ENCODE measurements around the gene ADAMTS2. TPM values are rescaled to one million over a fixed set of nuclear protein-coding genes. Genes with fewer than 3 reads are reported as not detected.

The ADAMTS2 gene
- total RNA-seq, 1 donor from 2014 or later: 6.1 TPM

DNA sequence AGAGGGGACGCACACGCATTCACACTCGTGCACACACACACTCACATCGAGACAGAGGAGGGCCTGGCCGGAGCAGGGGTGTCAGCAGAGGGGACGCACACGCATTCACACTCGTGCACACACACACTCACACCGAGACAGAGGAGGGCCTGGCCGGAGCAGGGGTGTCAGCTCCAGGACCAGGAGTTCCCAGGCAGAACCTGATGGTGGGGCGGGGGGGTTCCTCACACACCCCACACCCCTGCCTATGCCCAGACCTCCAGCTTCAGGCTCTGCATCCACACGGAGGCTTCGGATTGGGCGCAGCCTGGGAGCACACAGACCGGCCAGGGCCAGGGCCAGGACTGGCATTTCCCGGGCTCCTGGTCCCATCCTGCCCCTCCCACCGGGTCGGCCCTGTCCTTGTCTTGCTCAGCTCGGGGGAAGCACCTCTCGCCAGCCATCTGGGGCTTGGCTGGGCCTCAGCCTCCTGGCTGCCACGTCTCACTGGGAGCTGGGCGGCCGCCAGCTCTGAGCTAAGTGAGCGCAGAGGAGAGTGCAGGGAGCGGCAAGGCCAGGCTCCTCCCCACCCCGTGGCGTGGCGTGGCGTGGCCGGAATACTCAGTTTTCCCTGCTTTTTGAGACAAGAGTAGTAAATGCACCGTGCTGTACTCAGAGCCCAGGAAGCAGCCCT, 31.3 kb downstream of the ADAMTS2 start:
- no peak for DNase-seq (ENCODE audit: extremely low read depth, low read depth, low spot score)

DNA sequence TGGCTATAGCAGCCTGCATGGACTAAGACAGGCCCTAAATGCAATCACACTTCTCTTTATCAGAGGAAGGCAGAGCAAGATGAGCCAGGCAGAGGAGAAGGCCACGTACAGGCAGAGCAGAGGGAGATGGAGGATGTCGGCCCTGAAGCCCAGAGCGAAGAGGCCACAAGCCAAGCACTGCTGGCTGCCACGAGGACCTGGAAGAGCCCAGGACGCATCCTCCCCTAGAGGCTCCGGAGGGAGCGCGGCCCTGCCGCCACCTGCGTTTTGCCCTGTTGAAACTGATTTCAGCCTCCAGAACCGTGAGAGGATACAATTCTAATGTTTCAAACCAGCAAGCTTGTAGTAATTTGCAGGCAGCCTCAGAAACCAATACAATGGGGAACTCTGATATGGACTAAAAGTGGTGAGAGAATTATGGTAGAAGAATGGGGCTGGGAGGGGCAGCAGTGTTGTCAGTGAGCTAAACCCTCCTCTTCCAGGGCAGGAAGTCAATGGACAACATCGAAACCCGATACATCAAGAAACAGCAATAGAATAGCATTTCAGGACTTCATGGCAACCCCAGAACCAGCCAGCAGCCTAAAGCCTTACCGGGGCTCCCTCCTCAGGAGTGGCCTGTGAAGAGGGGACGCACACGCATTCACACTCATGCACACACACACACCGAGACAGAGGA, 32.6 kb downstream of the ADAMTS2 start:
- no peak for DNase-seq (ENCODE audit: extremely low read depth, low read depth, low spot score)

DNA sequence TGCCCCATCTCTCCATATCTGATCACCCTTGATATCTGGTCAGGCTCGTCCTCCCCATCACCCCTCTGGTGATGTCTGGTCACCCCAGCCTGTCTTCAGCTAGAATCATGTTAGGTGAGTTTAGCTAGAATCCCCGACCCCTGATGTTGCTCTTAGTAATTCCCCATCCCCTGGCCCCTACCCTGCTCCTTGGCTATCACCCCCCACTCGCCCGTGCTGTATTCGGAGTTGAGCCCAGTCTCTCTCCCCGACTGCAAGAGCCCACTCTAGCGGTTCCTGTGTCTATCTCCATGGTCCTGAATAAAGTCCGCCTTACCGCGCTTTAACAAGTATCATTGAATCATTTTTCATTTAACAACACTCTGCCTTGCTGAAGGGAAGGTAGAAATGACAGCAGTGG, 33.7 kb downstream of the ADAMTS2 start:
- no peak for DNase-seq (ENCODE audit: extremely low read depth, low read depth, low spot score)

DNA sequence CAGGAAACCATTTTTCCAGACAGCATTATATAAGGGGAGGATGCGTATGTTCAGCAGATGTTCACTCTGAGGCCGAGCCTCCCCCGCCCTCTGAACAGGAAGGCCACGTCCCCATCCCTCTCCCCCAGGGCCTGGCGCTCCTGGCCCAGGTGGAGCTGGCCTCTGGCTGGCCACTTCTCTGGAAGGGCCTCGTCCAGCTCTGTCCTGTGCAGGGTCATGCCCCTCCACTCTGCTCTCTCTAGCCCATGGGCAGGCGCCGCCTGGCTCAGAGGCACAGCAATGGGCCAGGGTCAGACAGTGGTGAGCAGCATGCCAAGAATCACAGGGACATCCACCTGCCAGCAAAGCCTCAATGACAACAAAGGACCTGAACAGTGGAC, 34.2 kb downstream of the ADAMTS2 start:
- DNase-seq (ENCODE audit: extremely low read depth, low read depth, low spot score): no peak

DNA sequence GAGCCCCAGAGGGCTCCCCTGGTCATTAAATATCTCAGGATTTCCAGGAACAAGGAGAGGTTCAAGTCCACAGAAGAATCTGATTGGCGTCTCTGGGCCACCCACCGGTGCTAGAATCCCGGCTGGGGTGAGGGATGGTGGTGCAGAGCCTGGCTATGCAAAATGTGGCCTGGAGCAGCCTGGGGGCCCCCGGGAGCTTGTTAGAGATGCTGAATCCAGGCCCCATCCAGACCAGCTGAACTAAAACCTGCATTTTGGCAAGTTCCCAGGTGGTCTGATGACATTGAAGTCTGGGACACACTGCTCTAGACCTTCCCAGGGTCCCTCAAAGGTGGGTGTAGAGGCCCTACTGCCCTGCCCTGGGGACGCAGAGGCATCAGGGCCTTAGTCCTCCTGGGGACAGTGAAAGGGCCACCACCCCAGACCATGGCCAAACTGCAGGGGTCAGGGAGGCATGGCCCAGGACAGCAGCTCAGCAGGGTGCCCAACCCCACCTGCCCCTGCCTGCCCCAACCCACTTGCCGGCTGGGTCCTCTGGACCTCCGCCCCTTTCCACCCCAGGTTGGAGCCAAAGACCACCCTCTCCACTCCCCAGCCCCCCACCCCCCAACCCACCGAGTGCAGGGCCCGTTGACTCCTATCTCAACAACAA, 34.7 kb downstream of the ADAMTS2 start:
- DNase-seq (ENCODE audit: extremely low read depth, low read depth, low spot score): no peak

DNA sequence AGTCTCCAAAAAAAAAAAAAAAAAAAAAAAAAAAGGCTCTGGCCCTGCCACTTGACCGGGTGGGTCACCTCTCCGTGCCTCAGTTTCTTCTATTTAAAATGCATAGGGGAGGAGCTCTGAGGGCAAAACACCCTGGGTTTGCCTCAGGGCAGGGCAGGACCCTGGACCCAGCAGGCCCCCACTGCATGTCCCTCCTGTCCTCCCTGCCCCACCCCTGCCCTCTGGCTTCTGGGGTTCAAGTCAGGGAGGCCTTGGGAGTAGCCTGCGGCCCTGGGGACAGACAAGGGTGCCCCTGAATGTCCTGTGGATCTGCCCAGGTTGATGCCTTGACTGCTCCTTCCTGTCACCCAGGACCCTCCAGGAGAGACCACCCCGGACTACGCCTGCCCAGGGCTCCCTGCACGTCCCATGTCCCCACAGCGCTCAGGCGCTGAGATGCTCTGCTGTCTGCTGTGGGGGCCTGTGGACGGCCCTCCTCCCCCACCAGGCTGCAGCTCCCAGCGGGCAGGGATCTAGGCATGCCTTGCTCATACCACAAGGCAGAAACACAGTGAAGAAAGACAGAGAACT, 35.4 kb downstream of the ADAMTS2 start:
- no peak for DNase-seq (ENCODE audit: extremely low read depth, low read depth, low spot score)

DNA sequence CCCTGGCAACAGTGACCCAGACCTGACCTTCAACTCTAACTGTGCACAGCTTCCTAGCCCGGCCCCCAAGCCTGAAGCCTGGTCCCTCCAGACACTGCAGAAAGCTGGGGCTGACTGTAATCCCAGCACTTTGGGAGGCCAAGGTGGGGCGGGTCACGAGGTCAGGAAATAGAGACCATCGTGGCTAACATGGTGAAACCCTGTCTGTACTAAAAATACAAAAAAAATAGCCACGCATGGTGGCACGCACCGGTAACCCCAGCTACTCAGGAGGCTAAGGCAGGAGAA, 35.9 kb downstream of the ADAMTS2 start:
- DNase-seq (ENCODE audit: extremely low read depth, low read depth, low spot score): no peak

DNA sequence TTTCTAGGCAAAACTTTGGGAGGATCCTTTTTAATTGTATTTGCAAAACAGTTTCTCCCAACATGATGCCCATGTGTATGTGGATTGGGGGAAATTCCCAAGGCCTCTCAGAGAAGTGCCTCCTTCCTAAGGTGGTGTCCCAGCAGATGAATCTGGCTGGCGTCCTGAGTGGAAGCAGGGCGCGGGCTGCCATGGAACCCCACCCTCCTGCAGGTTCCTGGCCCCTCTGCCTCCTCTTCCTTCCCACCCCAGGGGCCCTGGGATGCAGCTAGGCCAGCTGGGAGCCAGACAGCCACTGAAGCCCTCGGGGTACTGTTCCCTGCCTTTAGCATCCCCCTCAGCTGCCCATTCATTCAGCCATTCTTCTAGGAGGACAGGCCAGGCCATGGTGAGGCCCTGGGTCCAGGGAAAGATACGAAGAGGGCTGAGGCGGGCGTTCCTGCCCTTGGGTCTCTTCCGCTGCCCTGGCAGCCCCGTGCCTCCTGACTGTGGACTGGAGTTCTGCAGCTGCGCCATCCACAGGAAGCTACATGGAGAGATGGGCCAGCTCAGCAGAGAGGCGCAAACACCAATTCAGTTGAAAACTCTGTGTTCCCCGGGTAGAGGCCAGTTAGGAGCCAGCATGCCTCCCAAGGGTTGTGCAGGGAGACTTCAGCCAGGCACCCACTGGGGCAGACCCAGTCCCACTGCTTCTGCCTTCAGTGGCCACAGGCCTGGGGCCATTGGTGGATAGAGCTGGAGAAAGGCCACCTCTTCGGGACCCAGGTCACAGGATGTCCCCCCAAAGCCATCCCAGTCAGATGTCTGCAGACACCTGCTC, 36.5 kb downstream of the ADAMTS2 start:
- no peak for DNase-seq (ENCODE audit: extremely low read depth, low read depth, low spot score)

DNA sequence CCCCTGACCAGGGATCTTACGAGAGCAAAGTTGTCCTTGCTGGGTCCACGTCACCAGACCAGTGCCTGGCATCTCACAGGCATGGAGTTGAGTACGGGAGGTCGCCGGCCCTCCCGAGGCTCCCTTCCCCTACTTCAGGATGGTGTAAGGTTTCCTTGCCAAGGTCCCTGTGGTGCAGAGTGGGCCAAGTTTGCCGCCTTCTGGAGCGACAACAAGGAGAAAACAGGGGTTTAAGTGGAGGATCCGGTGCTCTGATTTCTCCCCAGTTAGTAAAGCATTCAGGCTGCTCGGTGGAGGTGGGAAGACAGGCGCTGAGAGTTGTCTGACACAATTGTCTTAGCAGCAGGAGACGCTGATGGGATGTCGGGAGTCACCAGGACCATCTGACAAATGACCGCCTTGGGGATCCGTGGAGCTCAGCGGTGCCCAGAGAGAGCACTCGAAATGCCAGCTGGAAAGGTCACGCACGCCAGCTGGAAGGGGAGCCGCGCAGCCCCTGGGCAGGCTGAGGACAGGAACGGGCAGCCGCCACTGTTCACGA, 37.3 kb downstream of the ADAMTS2 start:
- DNase-seq (ENCODE audit: extremely low read depth, low read depth, low spot score): no peak

DNA sequence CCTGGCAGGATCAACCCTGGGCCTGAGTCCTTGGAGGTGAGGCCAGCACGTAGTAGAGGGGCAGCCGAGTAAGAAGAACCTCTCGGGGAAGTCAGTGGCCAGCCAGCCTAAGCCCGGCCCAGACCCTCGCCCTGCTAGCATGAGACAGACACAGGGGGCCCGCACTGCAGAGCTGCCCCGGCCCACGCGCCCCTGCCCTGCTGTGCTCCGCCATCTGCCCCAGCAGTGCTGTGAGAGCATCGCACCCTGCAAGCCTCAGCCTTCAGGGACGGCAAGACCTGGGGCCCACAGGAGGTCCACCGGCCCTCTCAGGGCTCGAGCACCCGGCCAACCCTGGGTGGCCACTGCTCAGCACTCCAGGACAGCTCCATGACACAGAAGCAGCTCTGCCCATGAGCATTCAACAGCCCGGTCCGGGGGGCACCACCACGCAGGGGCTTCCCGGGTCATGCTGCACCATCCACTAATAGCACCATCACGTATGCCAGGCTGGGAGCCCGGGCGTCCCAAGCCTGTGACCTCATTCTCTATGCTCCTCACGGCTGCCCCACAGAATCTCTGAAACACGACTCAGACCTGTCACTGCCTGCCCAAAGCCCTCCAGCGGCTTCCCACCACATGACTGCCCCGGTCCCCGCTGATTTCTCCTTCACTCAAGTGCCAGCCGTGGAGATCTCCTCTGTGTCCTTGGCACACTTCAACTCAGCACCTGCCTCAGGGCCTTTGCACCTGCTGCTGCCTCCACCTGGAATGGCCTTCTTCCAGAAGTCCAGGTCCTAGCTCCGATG, 38.1 kb downstream of the ADAMTS2 start:
- DNase-seq (ENCODE audit: extremely low read depth, low read depth, low spot score): no peak

DNA sequence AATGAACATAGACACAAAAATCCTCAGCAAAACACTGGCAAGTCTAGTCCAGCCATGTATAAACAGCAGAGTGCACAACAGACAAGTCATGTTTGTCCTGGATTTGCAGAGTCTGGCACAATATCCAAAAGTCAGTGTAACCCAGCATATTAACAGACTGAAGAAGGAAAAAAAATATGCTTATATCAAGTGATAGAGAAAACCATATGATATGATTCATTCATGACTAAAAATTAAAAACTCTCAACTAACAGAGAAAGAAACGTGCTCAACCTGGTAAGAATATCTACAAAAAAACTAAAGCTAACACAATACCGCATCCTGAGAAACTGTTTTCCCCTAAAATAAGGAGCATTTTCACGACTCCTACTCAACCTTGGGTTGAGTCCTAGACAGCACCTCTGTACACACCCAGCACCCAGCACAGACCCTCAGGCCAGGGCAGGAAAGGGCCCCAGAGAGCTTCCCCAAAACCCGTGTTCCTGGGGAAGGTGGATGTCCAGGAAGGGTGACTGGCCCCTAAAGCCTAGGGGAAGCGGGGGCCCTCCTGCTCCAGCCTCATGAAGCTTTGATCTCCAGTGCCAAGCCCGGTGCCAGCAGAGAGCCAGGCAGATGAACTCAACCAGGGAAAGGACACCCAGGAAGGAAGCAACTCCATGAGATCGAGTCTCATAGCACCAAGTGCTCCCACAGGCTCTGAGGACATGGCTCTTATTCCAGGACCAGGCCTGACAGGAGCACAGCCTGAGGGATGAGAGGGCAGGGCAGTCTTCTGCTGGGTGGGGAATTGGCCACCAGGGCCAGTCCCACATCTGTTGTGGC, 38.9 kb downstream of the ADAMTS2 start:
- no peak for DNase-seq (ENCODE audit: extremely low read depth, low read depth, low spot score)

DNA sequence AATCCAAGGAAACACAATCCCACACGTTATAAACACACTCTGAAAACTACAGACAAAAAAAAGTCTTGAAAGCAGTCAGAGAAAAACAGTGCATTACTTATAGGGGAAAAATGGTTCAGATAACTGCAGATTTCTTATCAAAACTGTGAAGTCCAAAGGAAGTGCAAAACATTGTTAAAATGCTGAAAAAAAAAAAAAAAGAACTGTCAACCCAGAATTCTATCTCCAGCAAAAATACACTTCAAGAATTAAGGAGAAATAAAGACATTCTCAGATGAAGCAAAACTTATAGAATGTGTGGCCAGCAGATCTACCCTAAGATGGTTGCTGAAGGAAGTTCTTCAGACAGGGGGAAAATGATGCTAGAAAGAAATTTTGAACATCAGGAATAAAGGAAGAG, 40.4 kb downstream of the ADAMTS2 start:
- no peak for DNase-seq (ENCODE audit: extremely low read depth, low read depth, low spot score)

DNA sequence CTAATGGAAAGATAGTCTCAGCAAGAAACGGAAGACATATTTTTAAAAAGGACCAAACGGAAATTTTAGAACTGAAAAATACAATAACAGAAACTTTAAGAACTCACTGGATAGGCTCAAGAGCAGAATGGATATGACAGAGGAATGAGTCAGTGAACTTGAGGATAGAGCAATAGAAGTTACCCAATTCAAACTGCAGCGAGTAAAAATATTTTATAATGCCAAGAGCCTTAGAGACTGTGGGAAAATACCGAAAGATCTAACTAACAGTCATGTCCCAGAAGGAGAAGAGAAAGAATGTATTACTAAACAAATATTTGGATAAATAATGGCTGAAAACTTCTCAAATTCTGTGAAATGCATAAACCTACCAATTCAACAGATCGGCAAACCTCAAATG, 40.8 kb downstream of the ADAMTS2 start:
- no peak for DNase-seq (ENCODE audit: extremely low read depth, low read depth, low spot score)

DNA sequence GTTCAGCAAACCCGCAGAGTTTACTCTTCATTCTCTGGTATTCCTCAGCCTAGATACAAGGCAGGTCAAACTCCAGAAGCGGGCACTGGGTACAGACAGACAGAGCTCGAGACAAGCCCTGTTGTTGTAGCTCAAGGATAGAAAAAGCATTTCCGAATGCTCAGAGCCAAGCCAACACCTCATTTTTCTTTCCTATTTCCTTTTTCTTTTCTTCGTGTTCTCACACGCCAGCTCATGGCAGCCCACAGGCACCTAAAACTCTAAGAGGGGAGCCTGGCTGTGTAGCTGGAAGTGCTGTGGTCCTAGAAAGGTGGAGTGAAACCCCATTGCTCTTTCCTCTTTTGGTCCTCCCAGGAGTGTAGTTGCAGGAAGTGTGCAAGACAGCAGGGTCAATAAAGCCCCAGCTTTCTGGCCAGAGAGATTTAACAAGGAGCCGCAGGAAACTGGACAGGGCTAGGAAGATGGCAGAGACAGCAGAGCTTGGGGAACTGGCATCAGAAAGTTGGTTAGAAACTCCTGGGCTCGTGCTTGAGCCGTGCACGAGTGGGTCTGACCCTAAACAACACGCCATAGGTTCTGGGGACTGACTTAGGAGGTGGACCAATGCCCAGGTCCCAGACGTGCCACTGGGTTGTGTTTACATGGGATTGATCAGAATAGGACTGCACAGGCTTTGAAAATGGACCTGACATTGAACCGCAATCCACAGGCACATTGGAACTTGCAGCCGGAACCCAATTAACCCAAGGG, 41.6 kb downstream of the ADAMTS2 start:
- no peak for DNase-seq (ENCODE audit: extremely low read depth, low read depth, low spot score)

DNA sequence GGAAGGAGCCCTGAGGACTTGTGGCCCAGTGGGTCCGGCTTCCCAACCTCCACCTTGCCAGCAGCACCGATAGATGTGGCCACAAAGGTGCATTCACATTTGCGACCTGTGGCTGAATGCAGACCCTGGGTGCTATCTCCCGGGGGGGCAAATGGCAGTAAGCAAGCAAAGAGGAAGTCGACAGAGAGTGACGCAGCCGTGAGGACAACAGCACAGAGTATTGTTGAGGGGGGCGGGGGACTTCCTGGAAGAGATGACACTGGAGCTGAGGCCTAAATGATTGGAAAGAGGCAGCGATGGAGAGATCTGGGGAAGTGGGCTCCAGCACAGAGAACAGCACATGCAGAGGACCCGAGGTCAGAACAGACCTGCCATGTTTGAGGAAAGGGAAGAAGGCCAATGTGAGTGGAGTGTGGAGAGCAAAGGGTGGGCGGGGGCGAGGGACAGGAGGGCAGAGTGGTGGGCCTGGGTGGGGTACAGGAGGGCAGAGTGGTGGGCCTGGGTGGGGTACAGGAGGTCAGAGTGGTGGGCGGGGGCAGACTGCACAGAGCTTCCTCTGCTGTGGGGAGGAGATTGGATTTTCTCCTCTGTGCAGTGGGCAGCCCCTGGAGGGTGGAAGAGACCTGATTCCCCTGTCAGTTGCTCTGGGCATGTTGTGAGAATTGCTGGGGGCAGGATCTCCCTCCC, 42.6 kb downstream of the ADAMTS2 start:
- DNase-seq (ENCODE audit: extremely low read depth, low read depth, low spot score): no peak

DNA sequence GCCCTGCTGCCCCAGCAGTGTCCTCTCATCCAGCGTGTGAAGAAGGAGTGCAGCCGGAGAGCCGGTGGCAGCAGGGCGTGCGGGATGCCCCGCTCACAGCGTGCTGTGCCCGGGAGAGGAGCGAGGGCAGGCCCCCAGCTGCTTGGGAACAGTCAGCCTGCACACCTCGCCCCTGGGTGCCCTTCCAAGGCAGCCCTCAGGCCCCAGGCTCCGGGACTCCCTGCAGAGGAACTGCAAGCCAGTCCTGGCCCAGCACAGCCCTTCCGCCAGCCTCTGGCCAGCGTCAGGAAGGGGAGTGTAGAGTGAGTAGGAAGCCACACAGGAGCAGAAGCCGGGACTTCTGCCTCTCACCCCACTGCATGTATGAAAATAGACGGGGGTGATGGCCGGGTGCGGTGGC, 43.5 kb downstream of the ADAMTS2 start:
- no peak for DNase-seq (ENCODE audit: extremely low read depth, low read depth, low spot score)

DNA sequence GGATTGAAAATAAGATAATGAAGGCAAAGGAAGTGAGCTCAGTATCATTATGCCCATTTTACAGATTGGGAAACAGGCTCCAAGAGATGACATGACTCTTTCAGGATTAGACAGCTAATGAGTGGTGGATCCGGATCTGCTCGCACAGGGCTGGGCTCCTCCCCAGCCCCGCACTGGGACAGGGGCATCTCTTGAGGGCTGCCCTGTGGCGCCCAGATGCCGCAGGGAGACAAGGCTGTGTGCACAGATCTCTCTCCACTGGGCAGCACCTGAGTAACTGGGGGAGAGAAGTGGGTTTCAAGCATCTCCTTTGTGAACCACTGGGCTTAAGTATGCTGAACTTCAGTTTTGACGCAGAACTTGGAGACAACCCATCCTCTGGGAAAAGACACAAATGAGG, 43.9 kb downstream of the ADAMTS2 start:
- no peak for DNase-seq (ENCODE audit: extremely low read depth, low read depth, low spot score)

DNA sequence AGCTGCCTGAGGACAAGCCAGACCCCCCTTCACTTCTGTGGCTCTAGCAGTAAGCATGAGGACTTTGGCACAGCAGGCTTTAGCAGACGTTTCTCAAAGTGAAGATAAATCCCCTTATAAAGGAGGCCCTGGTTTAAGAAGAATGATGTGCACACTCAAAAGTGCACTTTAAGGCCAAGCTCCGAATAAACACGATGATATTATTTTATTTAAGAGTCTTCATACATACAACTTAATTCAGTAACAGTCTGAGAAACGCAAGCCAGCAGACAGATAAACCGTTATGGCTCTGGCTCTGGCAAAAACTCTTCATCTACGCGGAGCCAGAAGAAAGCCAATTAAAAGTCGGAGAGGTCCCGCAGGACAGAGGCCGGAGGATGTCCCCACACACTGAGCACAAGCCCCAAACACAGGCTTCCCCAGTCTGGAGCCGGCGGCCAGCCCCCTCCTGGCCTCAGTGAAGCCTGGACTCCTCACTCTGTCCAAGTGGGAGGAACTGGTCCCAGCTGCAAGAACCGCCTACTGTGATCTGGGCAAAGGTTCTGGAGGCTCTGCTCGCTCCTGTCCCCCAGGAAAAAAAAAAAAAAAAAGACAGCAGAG, 44.6 kb downstream of the ADAMTS2 start:
- no peak for DNase-seq (ENCODE audit: extremely low read depth, low read depth, low spot score)
